HepG2 (cell line): ENCODE data around the gene LRRTM3. TPM values are rescaled to one million over a fixed set of nuclear protein-coding genes. Genes with fewer than 3 reads are reported as not detected.

Experiments
- ATAC-seq: fragments of 200-7000 bp; cut with Tn5 transposase; 3 replicates; pipeline ENCODE4 v1.9.1; 2020; ENCODE audit warnings: mild to moderate bottlenecking, moderate library complexity
- BruUV-seq: library from RNA; stranded (reverse); fragments of 400-500 nt; replicated peaks from 2 replicates; lab custom pipeline; 2021; lab: Mats Ljungman, UMichigan
- CTCF ChIA-PET: fragments of 300-600 bp; formaldehyde crosslinking; extraction: SDS; loops from one replicate; lab custom pipeline; 2021; ENCODE audit warnings: low total read pairs, inconsistent platforms, low intra/inter-chr PET ratio; lab: Yijun Ruan, JAX
- POLR2A ChIA-PET: fragments of 350-600 bp; sonication (Branson Sonifier 250); formaldehyde crosslinking; loops from one replicate; lab custom pipeline; 2020; ENCODE audit warnings: antibody characterized with exemption, inconsistent platforms; lab: Yijun Ruan, JAX
- DNase-seq: peaks from one replicate; pipeline ENCODE4 v3.0.0-alpha.2; 2015; ENCODE audit warnings: low spot score
- FAIRE-seq: peaks from 3 replicates; lab custom pipeline; 2011; peaks lifted over from hg19 to GRCh38; lab: Jason Lieb, UNC
- H2AFZ ChIP-seq: one replicate; pipeline ENCODE4 v1.6.1; 2011; ENCODE audit warnings: low read length, inconsistent platforms
- H3K27ac ChIP-seq: fragments of 300-600 bp; 3 replicates; pipeline ENCODE4 v1.8.0; 2011; ENCODE audit warnings: mixed run types, mild to moderate bottlenecking, mixed read lengths, low read length, inconsistent platforms; ENCODE audit not compliant: insufficient read depth; ENCODE audit errors: extremely low read length
- H3K27me3 ChIP-seq, 2 experiments: fragments of 200-600 bp in 1 of 2; 2 replicates in 1 of 2; 3 replicates in 1 of 2; pipeline versions ENCODE4 v1.6.0 to v1.8.0; 2011; ENCODE audit warnings: low read length in 2 of 2, mild to moderate bottlenecking in 2 of 2, moderate library complexity in 2 of 2, inconsistent platforms in 1 of 2; ENCODE audit not compliant: insufficient read depth in 2 of 2, control insufficient read depth in 1 of 2
- H3K36me3 ChIP-seq, 2 experiments: fragments of 200-600 bp in 1 of 2; replicated peaks in 1 of 2; 2 replicates in 1 of 2; 3 replicates in 1 of 2; pipeline versions ENCODE4 v1.5.1 to v1.8.0; 2011; ENCODE audit warnings: low read length in 2 of 2, inconsistent platforms in 1 of 2; ENCODE audit not compliant: insufficient read depth in 2 of 2, control insufficient read depth in 1 of 2
- H3K4me1 ChIP-seq: 2 replicates; pipeline ENCODE4 v1.5.1; 2012; ENCODE audit warnings: low read length, inconsistent platforms; ENCODE audit not compliant: insufficient read depth
- H3K4me2 ChIP-seq: 2 replicates; pipeline ENCODE4 v1.6.0; 2011; ENCODE audit warnings: low read depth, low read length, inconsistent platforms
- H3K4me3 ChIP-seq, 3 experiments: fragments of 200-600 bp in 1 of 3; sonication (generic), shearing (Covaris generic) in 1 of 3; replicated peaks in 1 of 3; 2 replicates each; pipeline ENCODE4 v1.5.1; 2011 to 2016; ENCODE audit warnings: low read length in 3 of 3, inconsistent platforms in 2 of 3, low read depth in 2 of 3, mild to moderate bottlenecking in 2 of 3, control low read depth in 1 of 3, mixed read lengths in 1 of 3; ENCODE audit not compliant: insufficient read depth in 1 of 3
- H3K79me2 ChIP-seq: one replicate; pipeline ENCODE4 v1.6.1; 2011; ENCODE audit warnings: low read length, inconsistent platforms; ENCODE audit not compliant: insufficient read depth
- H3K9ac ChIP-seq: 2 replicates; pipeline ENCODE4 v1.6.0; 2011; ENCODE audit warnings: mild to moderate bottlenecking, low read depth, low read length, inconsistent platforms; ENCODE audit not compliant: insufficient read depth
- H3K9me3 ChIP-seq: 2 replicates; pipeline ENCODE4 v1.5.1; 2012; ENCODE audit warnings: mild to moderate bottlenecking, low read length
- H4K20me1 ChIP-seq: 2 replicates; pipeline ENCODE4 v1.6.0; 2011; ENCODE audit warnings: inconsistent platforms, mild to moderate bottlenecking, low read length, moderate library complexity; ENCODE audit not compliant: insufficient read depth
- DNMT3B ChIP-seq: conservative IDR thresholded peaks from 2 replicates; pipeline ENCODE4 v1.6.1; 2016; ENCODE audit warnings: missing biosample characterization, control low read depth
- KAT7 ChIP-seq: IDR thresholded peaks from 2 replicates; pipeline ENCODE4 v1.6.1; 2018; ENCODE audit warnings: borderline replicate concordance, missing compliant biosample characterization
- TCF7L2 ChIP-seq: IDR thresholded peaks from 2 replicates; pipeline ENCODE4 v1.6.1; 2011; ENCODE audit warnings: mild to moderate bottlenecking, low read depth, low read length, moderate library complexity
- TGIF2 ChIP-seq: IDR thresholded peaks from 2 replicates; pipeline ENCODE4 v1.6.1; 2016; ENCODE audit warnings: control low read depth, missing compliant biosample characterization
- UBTF ChIP-seq: sonication (generic); formaldehyde crosslinking; IDR thresholded peaks from 2 replicates; pipeline ENCODE4 v1.4.0; 2020; ENCODE audit warnings: mild to moderate bottlenecking, missing genetic modification reagents
- ZMYM2 ChIP-seq: sonication (generic); formaldehyde crosslinking; IDR thresholded peaks from 2 replicates; pipeline ENCODE4 v1.8.0; 2022; ENCODE audit warnings: mild to moderate bottlenecking, missing genetic modification reagents
- WGBS: methylation state at CpG from one replicate; pipeline ENCODE4 v1.1.6; 2017; ENCODE audit warnings: low lambda C conversion rate; 5-methylcytosine and 5-hydroxymethylcytosine counted together
- in situ Hi-C: cut with HindIII; loops from 2 replicates; pipeline ENCODE4 v1.10.0; 2017; ENCODE audit warnings: low pct_unique_long_range_greater_than_20kb; ENCODE audit not compliant: extremely low pct_ligation_motif_present
- intact Hi-C: fragments of 100-400 bp; cut with micrococcal nuclease; formaldehyde crosslinking; loops from one replicate; pipeline ENCODE4 v1.10.0; 2022; ENCODE audit not compliant: unreplicated experiment
- polyA plus RNA-seq, 8 experiments: library from polyadenylated mRNA; depleted of rRNA in 3 of 8; stranded (reverse) in 7 of 8; unstranded in 1 of 8; fragments of >200 nt; fragmentation: Illumina TruSeq in 4 of 8; extraction: Trizol in 4 of 8; gene quantifications; 2 replicates each; pipeline versions ENCODE4 v1.2.1 to v1.2.3, GENCODE V29; 2011 to 2016; ENCODE audit warnings: low read depth in 4 of 8, missing spikeins in 1 of 8, mixed read lengths in 1 of 8; ENCODE audit not compliant: insufficient read depth in 1 of 8
- total RNA-seq, 5 experiments: library from RNA; depleted of rRNA; stranded (reverse); fragments of >200 nt; fragmentation: Illumina TruSeq; extraction: Trizol; gene quantifications; 2 replicates each; pipeline ENCODE4 v1.2.3, GENCODE V29; 2016; ENCODE audit warnings: low read depth in 1 of 5
- TF ChIP-seq, protein P1 (sequence below): sonication (generic); formaldehyde crosslinking; IDR thresholded peaks from 2 replicates; pipeline ENCODE4 v1.4.0; 2020; ENCODE audit warnings: missing genetic modification reagents

The LRRTM3 gene
- total and polyA plus RNA-seq, 2 of the 13 experiments (the other 11 are each of a cell fraction or from before 2014, with no cell fraction given), result not detected

DNA sequence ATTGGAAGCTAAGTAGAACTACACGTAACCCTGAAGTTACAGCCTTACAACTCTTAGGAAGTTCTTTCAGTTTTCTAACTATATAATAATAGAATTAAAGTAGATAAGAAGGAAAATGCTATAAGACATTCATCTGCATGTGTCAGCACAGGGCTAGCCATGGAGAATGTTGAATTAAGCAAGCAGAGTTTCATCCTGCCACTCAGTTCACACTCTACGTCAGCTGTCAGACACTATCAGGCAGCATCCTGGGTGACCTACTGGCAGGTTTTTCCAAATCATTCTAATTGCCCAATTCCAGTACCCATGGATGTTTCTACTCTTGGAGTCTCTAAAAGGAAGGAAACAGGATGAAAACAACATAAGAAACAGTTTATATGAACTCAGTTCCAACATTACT is 45.0 kb upstream of the LRRTM3 start (continued):
- TF ChIP-seq KAT7 (CRISPR knock-in tag) (no peak), TGIF2 (CRISPR knock-in tag) (no peak), UBTF (CRISPR knock-in tag) (no peak)
- TF ChIP-seq, protein P1, sequence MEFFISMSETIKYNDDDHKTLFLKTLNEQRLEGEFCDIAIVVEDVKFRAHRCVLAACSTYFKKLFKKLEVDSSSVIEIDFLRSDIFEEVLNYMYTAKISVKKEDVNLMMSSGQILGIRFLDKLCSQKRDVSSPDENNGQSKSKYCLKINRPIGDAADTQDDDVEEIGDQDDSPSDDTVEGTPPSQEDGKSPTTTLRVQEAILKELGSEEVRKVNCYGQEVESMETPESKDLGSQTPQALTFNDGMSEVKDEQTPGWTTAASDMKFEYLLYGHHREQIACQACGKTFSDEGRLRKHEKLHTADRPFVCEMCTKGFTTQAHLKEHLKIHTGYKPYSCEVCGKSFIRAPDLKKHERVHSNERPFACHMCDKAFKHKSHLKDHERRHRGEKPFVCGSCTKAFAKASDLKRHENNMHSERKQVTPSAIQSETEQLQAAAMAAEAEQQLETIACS (CRISPR knock-in tag), result no peak
- TF ChIP-seq, all 625 proteins: peak for 0

DNA sequence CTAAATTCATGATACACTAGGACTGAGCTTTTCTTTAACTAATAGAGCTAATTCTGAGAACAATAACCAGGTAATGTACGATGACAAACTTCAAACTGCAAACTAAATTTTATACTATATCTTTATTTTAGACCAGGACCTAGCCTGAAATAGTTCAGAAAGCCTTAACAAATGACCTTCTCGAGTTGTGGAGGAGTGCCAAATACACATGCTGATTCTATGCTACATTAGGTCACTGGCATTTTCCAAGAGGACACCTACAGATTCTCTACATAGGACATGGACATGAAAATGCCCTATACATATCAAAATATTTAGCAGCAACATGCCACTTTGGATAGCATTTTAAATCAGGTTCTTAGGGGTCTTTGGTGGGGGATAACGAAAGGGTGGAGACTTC is 44.0 kb upstream of the LRRTM3 start:
- POLR2A ChIA-PET, result no interaction called here

More for the DNA sequence above, 44.0 kb upstream of the LRRTM3 start:
- H3K4me2 ChIP-seq, result no peak overlapping the region
- ATAC-seq (no peak), DNase-seq (no peak), FAIRE-seq (no peak)
- H4K20me1 ChIP-seq, result no peaks in the 10 kb centered on the region
- in situ Hi-C loops, result no loop called here
- no peaks in the 10 kb centered on the region for H3K27me3 ChIP-seq
- WGBS, result 0% methylated on average over 3 of the region's 3 CpGs
- no peak overlapping the region for H3K27ac ChIP-seq
- no peak overlapping the region for H2AFZ ChIP-seq
- CTCF ChIA-PET, result no interaction called here
- intact Hi-C loops, result no loop called here
- no peaks in the 10 kb centered on the region for H3K36me3 ChIP-seq
- H3K9ac ChIP-seq, result no peak overlapping the region
- H3K79me2 ChIP-seq, result no peaks in the 10 kb centered on the region
- no peaks in the 10 kb centered on the region for H3K9me3 ChIP-seq
- no peak overlapping the region for H3K4me3 ChIP-seq
- no peak for TF ChIP-seq DNMT3B
- TF ChIP-seq TCF7L2, result no peak
- TF ChIP-seq ZMYM2 (CRISPR knock-in tag), result no peak
- no TSS peak for BruUV-seq
- H3K4me1 ChIP-seq, result no peaks in the 10 kb centered on the region
